RPMI7951 (cell line): ENCODE results near the gene TNC. TPM values are rescaled to one million over a fixed set of nuclear protein-coding genes. Genes with fewer than 3 reads are reported as not detected.

Experiments
- DNase-seq: peaks from one replicate; pipeline ENCODE4 v3.0.0-alpha.2; 2012; ENCODE audit warnings: low read depth
- total RNA-seq: library from RNA; depleted of rRNA; stranded (reverse); fragments of >200 nt; shearing (Covaris generic); gene quantifications from 2 replicates; pipeline ENCODE4 v1.2.3, GENCODE V29; 2014

TNC gene
- total RNA-seq, 1 experiment from 2014 or later, result 188 TPM

DNA sequence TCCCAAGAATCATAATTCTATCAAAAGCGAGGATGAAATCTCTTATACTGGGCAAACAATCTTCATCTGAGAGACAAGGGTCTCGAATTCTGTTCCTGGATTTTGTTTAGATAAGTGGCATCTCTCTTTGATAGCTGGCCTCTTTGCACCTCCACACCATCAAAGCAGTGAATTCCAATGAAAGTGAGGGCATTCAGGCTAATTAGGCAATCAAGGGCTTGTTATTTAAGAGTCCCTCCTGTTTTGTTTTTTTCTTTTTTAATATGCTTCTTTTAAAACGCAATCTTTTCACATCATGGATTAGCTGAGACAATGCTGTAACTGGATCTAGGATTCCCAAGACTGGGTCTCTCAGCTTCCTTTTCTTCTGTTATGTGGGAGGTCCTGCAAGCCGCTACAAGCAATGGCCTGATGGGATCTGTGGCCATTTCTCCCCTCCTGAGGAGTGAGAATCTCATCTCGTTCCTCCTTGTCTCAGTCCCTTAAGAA, 67.9 kb downstream of the TNC start:
- no peak for DNase-seq

DNA sequence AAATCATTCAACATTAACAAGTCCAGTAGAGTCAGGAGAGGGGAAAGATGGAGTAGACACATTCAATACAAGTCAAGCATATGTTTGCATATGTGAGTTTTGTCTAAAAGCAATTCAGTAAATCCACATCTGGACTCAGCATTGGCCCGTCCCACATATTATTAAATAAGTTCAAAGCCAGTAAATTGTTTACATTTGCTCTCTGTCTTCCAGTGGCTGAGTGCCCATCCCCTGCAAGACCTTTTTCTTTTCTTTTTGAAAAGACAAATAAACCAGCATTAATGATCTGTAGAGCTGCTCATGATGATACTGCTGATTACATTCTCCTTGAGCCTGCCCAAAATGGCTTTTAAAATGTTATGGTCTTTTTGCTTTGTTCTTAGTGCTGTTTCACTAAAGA, 71.1 kb downstream of the TNC start:
- DNase-seq, result no peak

DNA sequence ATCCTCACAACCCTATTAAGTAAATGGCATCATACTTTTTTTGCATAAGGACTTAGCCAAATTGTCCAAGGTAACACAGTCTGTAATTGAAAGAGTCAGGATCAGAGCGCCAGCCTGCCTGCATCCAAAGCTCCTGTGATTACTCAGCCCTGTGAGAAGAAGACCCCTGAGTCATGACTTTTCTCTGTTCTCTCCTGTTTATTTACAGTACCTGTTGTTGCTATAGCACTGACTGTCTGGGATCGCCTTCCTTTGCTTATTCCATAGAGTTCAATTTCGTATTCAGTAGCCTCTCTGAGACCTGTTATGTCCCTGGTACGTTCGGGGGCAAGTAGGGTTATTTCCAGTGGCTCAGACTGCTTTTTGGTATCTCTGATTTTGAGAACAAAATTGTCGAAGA, 71.8 kb downstream of the TNC start:
- no peak for DNase-seq

DNA sequence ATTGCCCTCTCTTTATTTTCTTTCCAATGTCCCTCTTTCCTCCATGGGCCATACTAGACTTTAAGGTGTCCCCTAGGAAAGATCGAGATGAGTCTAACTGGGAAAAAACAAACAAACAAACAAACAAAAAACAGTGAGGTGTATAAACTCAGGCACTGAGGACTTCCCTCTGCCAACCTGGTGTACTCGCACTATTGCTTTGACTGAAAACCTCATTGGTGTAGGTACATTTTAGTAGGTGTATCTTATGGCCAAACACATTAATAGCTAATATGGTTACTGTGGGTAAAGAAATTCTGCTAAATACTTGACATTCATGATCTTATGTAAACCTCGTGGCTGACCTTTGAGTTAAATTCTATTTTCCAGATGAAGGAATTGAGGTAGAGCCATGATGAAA, 74.3 kb downstream of the TNC start:
- DNase-seq, result no peak

DNA sequence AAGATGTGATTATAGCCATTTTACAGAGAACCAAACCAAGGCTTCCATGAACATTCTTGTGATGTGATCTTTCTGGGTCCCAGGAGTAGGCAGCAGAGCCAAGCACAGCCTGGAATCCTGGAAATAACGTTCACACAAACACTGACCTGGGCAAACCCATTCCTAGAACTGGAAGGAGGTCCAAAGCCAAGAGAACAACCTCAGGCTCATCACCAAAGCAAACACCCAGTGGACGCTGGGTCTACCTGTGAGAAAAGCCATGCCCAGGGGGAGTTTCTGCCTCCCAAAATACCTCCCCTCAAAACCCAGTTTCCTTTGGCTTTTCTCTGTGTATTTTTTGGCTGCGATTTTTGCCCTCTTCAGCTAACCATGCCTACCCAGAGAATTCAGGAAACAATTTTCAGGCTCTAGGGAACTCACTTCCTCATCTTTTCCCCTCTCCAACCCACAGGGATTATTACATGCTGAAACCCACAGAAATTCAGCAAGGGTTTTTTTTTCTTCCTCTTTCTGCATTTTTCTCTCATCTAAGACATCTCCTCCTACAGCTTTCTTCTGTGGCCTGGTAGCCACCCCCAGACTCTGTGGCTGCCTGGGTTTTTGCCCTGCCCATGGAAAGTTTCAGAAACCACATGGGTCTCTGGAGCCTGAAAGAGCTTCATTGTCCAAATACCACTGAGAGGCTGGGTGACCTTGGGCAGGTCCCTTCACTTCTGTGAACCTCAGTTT, 75.0 kb downstream of the TNC start:
- peak; percentile 27 for DNase-seq

DNA sequence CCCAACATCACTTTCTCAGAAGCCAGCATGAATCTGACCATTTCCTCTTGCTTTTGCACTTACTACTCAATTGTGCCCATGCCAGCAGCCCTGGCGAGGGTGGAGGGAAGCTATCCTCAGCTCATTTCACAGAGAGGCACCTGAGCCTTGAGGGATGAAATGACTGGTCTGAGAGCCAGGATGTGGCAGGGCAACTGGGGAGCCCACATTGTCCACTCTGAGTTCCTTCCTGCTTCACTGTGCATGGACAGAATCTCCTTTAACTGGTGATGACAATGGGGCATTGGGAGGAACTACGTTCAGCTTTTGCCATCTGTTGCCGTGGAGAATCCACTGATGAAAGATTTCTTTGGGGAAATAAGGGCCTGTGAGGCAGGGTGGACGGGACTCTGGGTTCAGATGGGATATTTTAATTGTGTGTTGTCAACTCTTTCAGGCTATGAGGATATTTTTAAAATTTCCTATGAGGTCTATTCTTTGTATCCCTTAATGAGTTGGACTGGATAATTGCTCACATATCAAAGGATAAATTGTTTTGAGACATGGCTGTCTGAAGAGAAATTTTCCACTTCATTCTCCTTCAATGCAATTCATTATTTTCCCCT, 78.3 kb downstream of the TNC start:
- peak; percentile 35 for DNase-seq

DNA sequence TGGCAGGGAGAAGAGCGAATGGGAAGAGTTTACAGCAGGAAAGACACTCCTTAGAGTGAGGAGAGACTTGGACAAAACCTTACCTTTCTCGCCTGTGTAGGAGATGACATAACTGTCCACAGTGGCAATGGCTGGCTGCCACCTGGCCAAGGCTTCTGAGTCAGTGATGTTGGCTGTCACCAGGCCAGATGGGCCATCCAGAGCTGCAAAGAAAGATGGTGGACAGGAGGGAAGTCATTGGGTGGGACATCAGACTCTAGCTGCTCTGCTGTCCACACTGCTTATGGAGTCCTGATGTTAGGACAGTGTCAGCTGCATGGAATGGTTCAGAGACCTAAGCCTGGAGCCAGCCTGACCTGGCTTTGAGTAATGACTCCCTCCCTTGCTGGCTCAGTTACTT, 79.8 kb downstream of the TNC start:
- DNase-seq, result no peak

DNA sequence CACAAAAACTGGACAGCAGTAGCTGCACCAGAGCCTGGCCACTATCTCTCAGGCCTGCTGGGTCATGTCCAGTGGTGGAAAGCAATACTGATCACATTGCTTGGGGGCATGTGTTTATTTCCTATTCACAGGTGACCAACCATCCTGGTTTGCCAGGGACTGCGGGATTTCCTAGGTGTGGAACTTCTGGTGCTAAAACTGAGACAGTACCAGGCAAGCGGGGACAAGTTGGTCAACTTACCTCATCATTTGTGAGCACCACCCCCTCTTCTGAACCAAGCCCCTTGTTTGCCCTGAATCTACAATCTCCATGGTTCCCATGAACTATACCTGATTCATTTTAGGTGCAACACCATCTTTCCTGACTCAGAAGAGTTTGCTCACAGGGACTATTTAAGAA, 81.3 kb downstream of the TNC start:
- no peak for DNase-seq

DNA sequence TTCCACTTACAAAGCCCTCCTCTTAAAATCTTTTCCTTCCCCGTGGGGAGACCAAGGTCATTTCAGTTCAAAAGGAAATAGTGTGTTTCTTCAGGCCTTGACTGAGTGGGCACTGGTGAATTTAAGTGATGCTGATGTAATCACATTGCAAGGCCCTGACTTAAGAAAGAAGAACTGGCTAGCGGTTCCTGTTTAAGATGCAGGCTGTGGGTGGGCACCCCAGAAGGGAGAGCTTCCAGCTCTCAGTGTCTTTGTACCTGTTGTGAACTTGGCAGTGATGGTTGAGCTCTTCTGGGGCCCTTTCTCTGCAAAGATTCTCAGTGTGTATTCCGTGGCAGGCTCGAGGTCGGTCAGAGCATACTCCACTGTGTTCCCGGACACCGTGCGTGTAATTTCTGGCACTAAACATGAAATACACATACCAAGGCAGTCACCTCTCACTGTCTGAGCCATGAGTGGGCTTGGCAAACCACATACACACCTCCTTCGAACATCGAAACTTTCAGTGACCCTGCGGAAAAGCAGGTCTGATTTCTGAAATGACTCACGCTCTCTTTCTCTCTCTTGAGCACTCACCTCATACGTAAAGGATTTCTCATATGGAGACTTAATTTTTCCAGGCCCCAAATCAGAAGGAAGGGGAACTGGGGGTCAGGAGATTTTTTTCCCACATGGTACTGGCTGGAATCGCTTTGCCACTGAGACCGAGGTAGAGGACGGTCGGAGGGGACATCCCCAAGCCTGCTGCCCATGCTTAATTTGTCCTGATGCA, 81.9 kb downstream of the TNC start:
- DNase-seq, result no peak

DNA sequence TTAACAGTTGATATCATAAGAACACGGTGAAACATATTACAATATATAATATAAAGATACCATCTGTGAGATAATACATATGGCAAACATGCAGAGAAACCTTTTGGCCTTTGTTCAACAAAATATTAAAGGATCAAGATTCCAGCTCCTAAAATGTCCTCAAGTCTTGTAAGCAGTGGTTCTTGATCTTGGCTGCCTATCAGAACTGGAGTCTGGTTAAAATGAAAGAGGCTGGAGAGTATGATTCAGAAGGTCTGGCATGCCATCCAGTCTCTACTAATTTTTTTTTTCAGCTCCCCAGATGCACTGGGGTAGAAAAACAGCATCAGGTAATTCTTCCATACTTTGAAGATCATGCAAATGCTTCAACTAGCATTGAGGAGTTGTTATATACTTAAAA, 83.2 kb downstream of the TNC start:
- peak; percentile 68 for DNase-seq

DNA sequence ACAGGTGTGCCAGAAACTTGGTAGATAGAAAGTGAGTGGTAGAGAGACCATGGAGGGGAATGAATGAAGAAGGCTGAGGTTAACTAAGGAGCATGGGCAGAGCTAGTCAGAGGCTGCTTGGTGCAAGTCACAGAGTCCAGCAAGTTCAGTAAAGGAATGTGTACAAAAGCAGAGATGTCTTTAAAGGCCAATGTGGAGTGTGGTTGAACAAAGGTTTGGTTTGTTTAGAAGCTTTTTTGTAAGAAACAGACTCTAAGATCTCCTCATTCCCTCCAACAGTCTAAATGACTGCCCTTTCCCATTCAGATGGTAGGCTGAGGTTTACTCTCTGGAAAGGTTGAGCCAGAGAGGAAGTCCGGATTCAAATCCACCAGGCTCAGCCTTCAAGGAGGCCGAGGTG, 84.2 kb downstream of the TNC start:
- DNase-seq, result no peak

DNA sequence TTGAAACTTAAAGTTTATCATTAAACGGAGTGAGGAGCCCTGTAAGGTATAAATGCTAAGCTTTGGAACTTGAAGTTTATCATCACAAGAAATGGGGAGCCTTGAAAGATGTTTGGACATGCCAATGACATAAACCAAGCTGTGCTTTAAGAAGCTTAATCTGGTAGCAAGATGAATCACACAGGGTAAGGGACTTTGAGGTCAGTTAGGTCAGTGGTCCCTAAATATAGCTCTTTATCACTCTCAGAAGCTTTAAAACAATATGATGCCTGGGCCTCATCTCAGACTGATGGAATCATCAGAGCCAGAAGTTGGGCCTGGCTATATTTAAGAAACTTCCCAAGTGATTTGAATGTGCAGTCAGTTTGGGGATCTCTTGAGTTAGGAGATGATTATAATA, 85.7 kb downstream of the TNC start:
- no peak for DNase-seq

DNA sequence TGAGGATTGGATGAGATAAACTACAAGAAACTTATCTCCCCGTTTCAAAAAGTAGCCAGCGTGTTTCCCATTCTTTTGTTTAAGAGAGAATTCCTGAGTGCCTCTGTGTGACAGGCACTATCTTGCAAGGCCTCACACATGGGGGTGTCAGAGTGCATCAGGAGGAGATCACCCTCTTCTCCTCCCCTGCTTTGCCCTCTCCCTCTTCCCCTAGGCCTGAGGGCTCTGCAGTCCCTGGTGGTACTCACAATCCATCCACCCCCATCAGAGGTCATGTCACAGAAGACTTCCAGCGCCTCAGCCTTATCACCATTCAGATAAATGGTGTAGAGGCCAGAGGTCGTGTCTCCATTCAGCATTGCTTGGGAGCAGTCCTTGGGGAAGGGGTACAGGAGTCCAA, 88.0 kb downstream of the TNC start:
- no peak for DNase-seq

DNA sequence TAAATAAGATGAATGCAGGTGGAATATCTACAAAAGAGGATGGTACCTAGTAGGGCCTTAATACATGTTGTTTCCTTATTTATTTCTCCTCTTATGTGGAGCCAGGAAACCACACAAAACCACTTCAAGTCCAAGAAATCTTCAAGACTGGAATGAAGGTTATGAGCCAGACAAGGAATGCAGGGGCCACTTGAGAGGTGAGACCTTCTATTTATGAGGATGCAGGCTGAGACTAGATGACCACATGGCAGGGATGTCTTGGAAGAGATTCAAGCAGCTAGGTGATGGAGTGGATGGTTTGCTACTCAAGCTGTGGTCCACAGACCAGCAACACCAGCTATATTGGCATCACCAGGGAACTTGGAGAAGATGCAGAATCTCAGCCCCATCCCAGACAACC, 92.2 kb downstream of the TNC start:
- no peak for DNase-seq

DNA sequence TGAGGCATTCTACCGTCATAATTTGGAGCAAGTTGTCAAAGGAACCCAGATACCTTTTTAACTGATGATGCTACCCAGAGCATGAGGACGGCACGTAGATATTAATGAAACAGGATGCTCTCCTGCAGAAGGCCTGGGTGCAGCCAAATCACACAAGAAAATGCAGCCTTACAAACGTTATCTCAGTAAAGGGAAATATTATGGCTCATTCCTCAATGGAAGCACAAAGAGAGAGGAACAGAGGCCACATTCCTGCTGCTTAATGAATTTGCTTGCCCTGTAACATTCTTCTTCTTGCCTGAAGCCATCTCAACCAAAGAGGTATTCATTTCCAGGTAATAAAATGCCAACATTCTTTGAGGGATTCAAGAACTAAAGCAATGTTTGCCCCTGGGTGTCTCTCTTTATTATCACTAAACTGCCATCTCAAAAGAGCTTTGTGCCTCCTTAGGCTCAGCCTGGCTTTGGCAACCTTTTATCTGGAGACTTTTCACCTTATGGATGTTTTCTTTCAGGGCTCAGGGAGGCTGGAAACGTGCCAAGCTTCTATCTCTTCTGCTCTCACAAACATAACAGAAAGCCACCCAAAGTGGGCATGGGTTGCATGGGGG, 92.9 kb downstream of the TNC start:
- DNase-seq, result no peak

DNA sequence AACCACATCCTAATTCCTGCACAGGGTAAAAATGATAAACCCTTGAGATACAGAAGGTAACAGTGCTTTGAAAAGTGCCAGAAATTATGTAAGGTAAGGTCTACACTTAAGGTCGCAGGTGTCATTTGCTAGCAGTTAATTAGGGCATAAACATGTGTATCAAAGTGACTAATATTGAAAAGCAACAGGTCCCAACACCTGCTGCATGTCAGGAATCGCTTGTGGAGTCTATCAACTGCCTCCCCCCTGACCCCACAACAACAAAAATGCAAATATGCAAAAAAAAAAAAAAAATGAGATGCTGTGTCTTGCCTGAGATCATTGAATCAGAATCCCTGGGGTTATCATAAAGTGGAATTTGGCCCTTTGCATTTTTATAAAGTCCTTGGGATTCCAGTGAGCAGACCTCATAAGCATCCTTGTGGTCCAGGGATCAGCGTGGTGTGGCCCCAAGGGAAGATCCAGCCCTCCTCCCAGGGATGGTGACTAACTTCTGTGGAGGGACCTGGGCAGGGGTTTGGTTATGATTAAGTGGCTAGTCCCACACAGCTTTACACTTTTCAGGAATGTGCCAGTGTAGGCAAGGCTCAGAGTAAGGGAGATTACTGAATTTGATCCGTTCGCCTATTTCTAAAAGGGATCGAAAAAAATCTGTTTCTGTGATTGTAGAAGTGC, 95.1 kb downstream of the TNC start:
- DNase-seq, result peak; percentile 91

DNA sequence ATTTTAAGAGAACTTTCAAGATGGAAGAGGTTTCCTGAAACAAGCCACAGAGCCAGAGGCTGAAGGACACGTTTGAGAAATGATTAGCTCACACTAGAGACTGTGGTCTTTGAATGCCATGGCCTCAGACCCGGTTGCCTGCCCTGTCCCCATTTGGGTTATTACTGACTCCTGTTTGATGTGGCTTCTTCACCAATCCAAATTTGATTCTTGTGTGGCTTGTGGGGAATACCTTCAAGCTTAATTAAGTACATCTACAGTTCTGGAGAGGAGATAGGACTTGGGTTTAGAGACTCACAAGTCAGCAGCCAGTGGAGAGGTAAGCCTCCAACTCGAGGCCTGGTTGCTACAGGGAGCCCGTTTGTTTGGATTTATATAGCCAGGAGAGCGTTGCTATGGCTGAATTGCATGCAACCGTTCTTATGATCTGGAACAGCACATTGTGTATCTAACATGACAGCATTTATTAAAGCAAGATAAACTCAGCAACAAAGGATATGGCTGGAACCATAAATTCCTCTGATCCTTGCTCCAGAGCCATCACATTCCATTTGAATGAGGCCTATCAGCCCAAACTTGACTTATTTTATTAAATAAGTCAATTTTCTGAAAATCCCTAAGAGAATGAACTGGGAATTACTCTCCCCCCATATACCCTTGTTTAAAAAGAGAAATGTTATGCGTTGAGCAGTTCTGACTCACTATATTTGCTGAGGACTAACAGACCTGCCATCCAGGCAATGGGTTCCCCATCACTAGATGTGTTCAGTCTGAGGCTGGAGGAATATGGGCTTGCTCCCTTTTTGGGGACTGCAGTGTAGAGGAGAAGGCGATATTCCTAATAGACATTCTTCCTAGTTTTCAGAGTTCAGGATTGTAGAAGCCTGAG, 99.2 kb downstream of the TNC start:
- DNase-seq, result peak; percentile 35

DNA sequence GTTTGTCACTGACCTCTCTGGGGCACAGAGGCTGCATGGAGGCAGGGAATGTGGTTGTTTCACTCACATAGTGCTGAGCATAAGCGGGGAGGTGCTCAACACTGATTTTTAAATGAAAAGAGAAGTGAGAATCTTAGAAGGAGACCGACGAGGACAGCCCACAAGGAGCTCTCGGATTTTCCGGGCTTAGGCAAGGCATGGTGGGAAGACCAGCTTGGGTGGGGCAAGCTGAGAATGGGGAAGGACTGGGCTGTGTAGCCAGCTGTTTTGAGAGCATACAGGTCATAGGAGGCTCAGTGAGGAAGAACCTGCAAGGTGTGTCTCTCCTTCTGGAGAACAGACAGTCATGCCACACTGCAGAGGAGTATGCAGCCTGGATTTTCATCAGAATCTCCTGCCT, 101.6 kb downstream of the TNC start:
- no peak for DNase-seq

DNA sequence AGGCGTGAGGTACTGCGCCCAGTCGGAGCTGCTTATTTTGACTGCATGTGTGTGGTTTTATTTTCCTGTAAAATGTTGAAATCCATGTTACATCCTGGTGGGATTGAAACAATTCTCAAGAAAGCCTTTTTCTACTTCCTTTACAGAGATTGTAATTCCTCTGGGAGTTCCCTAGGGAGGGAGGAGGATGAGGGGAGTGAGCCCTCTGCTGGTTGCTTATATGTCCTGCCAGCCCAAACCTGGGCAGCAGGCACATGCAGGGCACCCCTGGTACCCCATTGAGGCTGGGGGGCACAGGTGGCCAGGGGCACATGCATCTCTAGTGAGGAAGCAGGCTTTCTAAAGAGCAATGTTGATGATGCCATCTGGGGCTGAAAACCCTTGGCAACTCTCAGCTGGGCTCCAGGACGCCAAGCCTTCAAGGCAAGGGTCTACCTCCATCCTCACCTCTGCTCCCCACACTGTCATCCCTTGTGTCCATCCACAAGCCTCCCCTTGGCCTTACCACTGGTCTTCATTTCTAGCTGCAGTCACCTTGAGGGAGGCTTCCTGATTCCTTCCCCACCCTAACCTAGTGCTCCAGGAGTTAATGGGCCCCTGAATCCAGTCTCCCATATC, 102.8 kb downstream of the TNC start:
- DNase-seq, result peak; percentile 63

DNA sequence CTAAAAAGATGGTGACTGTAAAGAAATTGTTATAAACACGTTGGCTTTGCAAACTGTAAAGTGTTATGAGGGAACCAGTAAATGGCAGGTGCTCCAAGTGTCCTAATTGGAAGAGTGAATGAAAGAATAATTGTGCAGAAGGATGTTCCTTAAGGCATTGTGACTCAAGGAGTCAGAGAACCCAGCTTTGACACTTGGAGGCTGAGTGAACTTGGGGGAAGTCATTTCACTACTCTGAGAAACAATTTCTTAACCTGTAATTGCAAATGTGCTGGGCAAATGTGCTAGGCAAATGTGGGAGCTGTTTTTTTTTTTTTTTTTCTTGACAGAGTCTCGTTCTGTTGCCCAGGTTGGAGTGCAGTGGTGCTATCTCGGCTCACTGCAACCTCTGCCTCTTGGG, 103.5 kb downstream of the TNC start:
- no peak for DNase-seq
